H1 (cell line): ENCODE data around the gene GPER1. TPM values are rescaled to one million over a fixed set of nuclear protein-coding genes. Genes with fewer than 3 reads are reported as not detected.

Source experiments
- CTCF ChIA-PET: fragments of 300-600 bp; sonication (Branson Sonifier 250); formaldehyde crosslinking; loops from one replicate; lab custom pipeline; 2021; ENCODE audit not compliant: partially characterized antibody; lab: Charles Lee
- POLR2A ChIA-PET: fragments of 300-600 bp; sonication (Branson Sonifier 250); formaldehyde crosslinking; loops from one replicate; lab custom pipeline; 2021; ENCODE audit warnings: inconsistent platforms; ENCODE audit not compliant: partially characterized antibody; lab: Charles Lee
- DNase-seq, 2 experiments: peaks; one replicate each; pipeline versions ENCODE4 v3.0.0 to v3.0.0-alpha.2; 2010 to 2022; ENCODE audit warnings: low spot score in 2 of 2, low read depth in 1 of 2, mixed read lengths in 1 of 2
- FAIRE-seq: peaks from 2 replicates; lab custom pipeline; 2011; peaks lifted over from hg19 to GRCh38; lab: Jason Lieb, UNC
- H2AFZ ChIP-seq: 2 replicates; pipeline ENCODE4 v1.8.1; 2012; ENCODE audit warnings: low read length, inconsistent platforms
- H2AK5ac ChIP-seq: 2 replicates; pipeline ENCODE4 v1.6.1; 2013; ENCODE audit warnings: low read depth, low read length
- H2BK120ac ChIP-seq: replicated peaks from 2 replicates; pipeline ENCODE3; 2013; ENCODE audit warnings: low read depth, low read length, inconsistent platforms
- H2BK12ac ChIP-seq: 2 replicates; pipeline ENCODE4 v1.6.1; 2013; ENCODE audit warnings: low read depth, low read length
- H2BK15ac ChIP-seq: 2 replicates; pipeline ENCODE4 v1.6.1; 2013; ENCODE audit warnings: low read length
- H2BK20ac ChIP-seq: 2 replicates; pipeline ENCODE4 v1.6.1; 2013; ENCODE audit warnings: low read length
- H2BK5ac ChIP-seq: 2 replicates; pipeline ENCODE4 v1.6.1; 2013; ENCODE audit warnings: low read depth, low read length
- H3K14ac ChIP-seq: 2 replicates; pipeline ENCODE4 v1.6.1; 2013; ENCODE audit warnings: inconsistent platforms; ENCODE audit not compliant: insufficient read length
- H3K18ac ChIP-seq: 2 replicates; pipeline ENCODE4 v1.6.1; 2013; ENCODE audit warnings: low read length; ENCODE audit errors: extremely low read depth
- H3K23ac ChIP-seq: 2 replicates; pipeline ENCODE4 v1.6.1; 2013; ENCODE audit warnings: inconsistent platforms; ENCODE audit not compliant: insufficient read length
- H3K23me2 ChIP-seq: 2 replicates; pipeline ENCODE4 v1.6.1; 2013; ENCODE audit warnings: low read depth, low read length
- H3K27ac ChIP-seq: 2 replicates; pipeline ENCODE4 v1.6.1; 2011; ENCODE audit warnings: low read depth, low read length, inconsistent platforms
- H3K27me3 ChIP-seq, 4 experiments: replicated peaks in 1 of 4; 1 replicate in 1 of 4; 2 replicates in 3 of 4; pipeline versions ENCODE4 v1.6.1 to v1.8.1; 2011 to 2013; ENCODE audit warnings: low read length in 3 of 4, mild to moderate bottlenecking in 3 of 4, inconsistent platforms in 2 of 4, mixed read lengths in 2 of 4, moderate library complexity in 1 of 4; ENCODE audit not compliant: control insufficient read depth in 3 of 4, insufficient read depth in 3 of 4; ENCODE audit errors: extremely low read depth in 1 of 4
- H3K36me3 ChIP-seq, 4 experiments: 2 replicates each; pipeline versions ENCODE4 v1.6.1 to v1.8.1; 2011 to 2013; ENCODE audit warnings: mild to moderate bottlenecking in 4 of 4, low read length in 3 of 4, moderate library complexity in 2 of 4, control low read depth in 1 of 4, inconsistent platforms in 1 of 4; ENCODE audit not compliant: insufficient read depth in 4 of 4, control insufficient read depth in 2 of 4
- H3K4ac ChIP-seq: replicated peaks from 2 replicates; pipeline ENCODE3; 2013; ENCODE audit warnings: low read length, low read depth, mixed read lengths, inconsistent platforms; ENCODE audit not compliant: insufficient read length
- H3K4me1 ChIP-seq, 4 experiments: replicated peaks in 1 of 4; 1 replicate in 1 of 4; 2 replicates in 3 of 4; pipeline versions ENCODE4 v1.6.1 to v1.8.1; 2011 to 2013; ENCODE audit warnings: low read length in 3 of 4, inconsistent platforms in 2 of 4, mixed read lengths in 1 of 4; ENCODE audit not compliant: insufficient read depth in 4 of 4, control insufficient read depth in 3 of 4
- H3K4me2 ChIP-seq, 2 experiments: 2 replicates each; pipeline versions ENCODE4 v1.6.1 to v1.8.1; 2011 to 2013; ENCODE audit warnings: low read depth in 2 of 2, low read length in 2 of 2, control low read depth in 1 of 2, inconsistent platforms in 1 of 2, mild to moderate bottlenecking in 1 of 2; ENCODE audit not compliant: insufficient read depth in 1 of 2
- H3K4me3 ChIP-seq, 4 experiments: fragments of 200-600, 300-600 bp in 1 of 4; sonication (generic), shearing (Covaris generic), sonication (Bioruptor Twin) in 1 of 4; 2 replicates each; pipeline versions ENCODE4 v1.5.1 to v1.8.1; 2011 to 2016; ENCODE audit warnings: low read length in 4 of 4, low read depth in 3 of 4, control low read depth in 2 of 4, inconsistent platforms in 2 of 4, mild to moderate bottlenecking in 2 of 4, mixed read lengths in 1 of 4, moderate library complexity in 1 of 4; ENCODE audit not compliant: insufficient read depth in 2 of 4; ENCODE audit errors: extremely low read depth in 1 of 4
- H3K56ac ChIP-seq: replicated peaks from 2 replicates; pipeline ENCODE3; 2013; ENCODE audit warnings: low read depth, mild to moderate bottlenecking, mixed read lengths, low read length, inconsistent platforms; ENCODE audit not compliant: insufficient read length
- H3K79me1 ChIP-seq: 2 replicates; pipeline ENCODE4 v1.6.1; 2013; ENCODE audit warnings: low read depth, low read length, control low read depth
- H3K79me2 ChIP-seq, 2 experiments: 2 replicates each; pipeline versions ENCODE4 v1.6.1 to v1.8.1; 2012 to 2013; ENCODE audit warnings: low read length in 2 of 2, mild to moderate bottlenecking in 2 of 2, inconsistent platforms in 1 of 2; ENCODE audit not compliant: insufficient read depth in 2 of 2, control insufficient read depth in 1 of 2
- H3K9ac ChIP-seq, 4 experiments: replicated peaks in 1 of 4; 1 replicate in 1 of 4; 2 replicates in 3 of 4; pipeline versions ENCODE4 v1.6.1 to v1.8.1; 2011 to 2013; ENCODE audit warnings: low read depth in 3 of 4, low read length in 3 of 4, control low read depth in 2 of 4, mild to moderate bottlenecking in 2 of 4, moderate library complexity in 2 of 4, inconsistent platforms in 1 of 4; ENCODE audit errors: extremely low read depth in 1 of 4
- H3K9me3 ChIP-seq, 2 experiments: 2 replicates each; pipeline versions ENCODE4 v1.6.1 to v1.8.1; 2012 to 2013; ENCODE audit warnings: mild to moderate bottlenecking in 2 of 2, moderate library complexity in 2 of 2, control low read depth in 1 of 2, inconsistent platforms in 1 of 2, low read depth in 1 of 2, low read length in 1 of 2, mixed read lengths in 1 of 2; ENCODE audit not compliant: insufficient read depth in 2 of 2
- H4K20me1 ChIP-seq, 2 experiments: replicated peaks in 1 of 2; 2 replicates each; pipeline versions ENCODE3 to v1.8.1; 2011 to 2013; ENCODE audit warnings: inconsistent platforms in 2 of 2, low read length in 2 of 2, mild to moderate bottlenecking in 1 of 2; ENCODE audit not compliant: insufficient read depth in 2 of 2, control insufficient read depth in 1 of 2
- H4K5ac ChIP-seq: 2 replicates; pipeline ENCODE4 v1.6.1; 2013; ENCODE audit warnings: low read length, low read depth, mixed read lengths, inconsistent platforms; ENCODE audit not compliant: insufficient read length
- H4K8ac ChIP-seq: 2 replicates; pipeline ENCODE4 v1.8.0; 2013; ENCODE audit warnings: mild to moderate bottlenecking, moderate library complexity, low read length, inconsistent platforms; ENCODE audit not compliant: insufficient read depth; ENCODE audit errors: extremely low read depth
- H4K91ac ChIP-seq: replicated peaks from 2 replicates; pipeline ENCODE3; 2013; ENCODE audit warnings: low read length, mixed read lengths, inconsistent platforms; ENCODE audit not compliant: insufficient read length
- BACH1 ChIP-seq: IDR thresholded peaks from 2 replicates; pipeline ENCODE4 v1.6.1; 2012; ENCODE audit warnings: low read length, improper control_type of control experiment
- CBX5 ChIP-seq: fragments of 300-800, 300-1000 bp; sonication (generic); IDR thresholded peaks from 2 replicates; pipeline ENCODE4 v1.7.1; 2016; ENCODE audit warnings: antibody characterized with exemption, low read length, low read depth
- EGR1 ChIP-seq: IDR thresholded peaks from 2 replicates; pipeline ENCODE4 v1.6.1; 2011; ENCODE audit warnings: low read depth, low read length, borderline replicate concordance
- HDAC6 ChIP-seq: IDR thresholded peaks from one replicate; pipeline ENCODE4 v1.7.1; 2012; ENCODE audit warnings: low read depth, mild to moderate bottlenecking, inconsistent platforms, low read length, moderate library complexity
- JUN ChIP-seq: IDR thresholded peaks from 2 replicates; pipeline ENCODE4 v1.6.1; 2011; ENCODE audit warnings: low read depth, mild to moderate bottlenecking, improper control_type of control experiment, low read length
- KDM1A ChIP-seq: fragments of 200-600, 300-600 bp; sonication (generic); IDR thresholded peaks from 2 replicates; pipeline ENCODE4 v1.7.1; 2016; ENCODE audit warnings: mild to moderate bottlenecking, low read length, borderline replicate concordance
- SAP30 ChIP-seq: fragments of 300-600 bp; sonication (generic); IDR thresholded peaks from 2 replicates; pipeline ENCODE4 v1.7.1; 2012; ENCODE audit warnings: low read length, moderate library complexity, mild to moderate bottlenecking, inconsistent platforms; ENCODE audit not compliant: insufficient read depth, insufficient replicate concordance
- SP2 ChIP-seq: IDR thresholded peaks from 2 replicates; pipeline ENCODE4 v1.6.1; 2012; ENCODE audit warnings: mild to moderate bottlenecking, low read length, inconsistent platforms
- USF2 ChIP-seq: IDR thresholded peaks from 2 replicates; pipeline ENCODE4 v1.6.1; 2011; ENCODE audit warnings: low read length, improper control_type of control experiment
- WGBS, 2 experiments: shearing (Covaris generic) in 1 of 2; methylation state at CpG; one replicate each; pipeline versions ENCODE4 v1.1.6 to v1.1.7; 2013 to 2015; ENCODE audit warnings: low lambda C conversion rate in 2 of 2, mixed read lengths in 2 of 2, inconsistent platforms in 1 of 2, low coverage in 1 of 2, missing lambda C conversion rate in 1 of 2; ENCODE audit not compliant: insufficient replicate concordance in 2 of 2, insufficient coverage in 1 of 2, insufficient read length in 1 of 2; ENCODE audit errors: extremely low coverage in 1 of 2, missing lambda C conversion rate in 1 of 2; 5-methylcytosine and 5-hydroxymethylcytosine counted together
- polyA plus RNA-seq, 7 experiments: library from polyadenylated mRNA; depleted of rRNA in 3 of 7; stranded (reverse) in 5 of 7; unstranded in 2 of 7; fragments of >200 nt in 5 of 7; fragments of 200-250 nt in 2 of 7; gene quantifications; 1 replicate in 5 of 7; 2 replicates in 1 of 7; 4 replicates in 1 of 7; pipeline versions ENCODE4 v1.2.1 to v1.2.3, GENCODE V29; 2011 to 2013; ENCODE audit warnings: missing spikeins in 2 of 7, mixed read lengths in 2 of 7
- total RNA-seq: library from RNA; stranded (reverse); fragmentation: NEBNext Ultra II Directional; extraction: Animal tissue kit (Norgen Biotek cat#: 25700); gene quantifications from 2 replicates; pipeline ENCODE4 v1.2.1, GENCODE V29; 2021

GPER1 gene
- total and polyA plus RNA-seq, 2 of the 8 experiments (the other 6 are each of a cell fraction or from before 2014, with no cell fraction given), result 0.24 to 0.47 TPM

DNA sequence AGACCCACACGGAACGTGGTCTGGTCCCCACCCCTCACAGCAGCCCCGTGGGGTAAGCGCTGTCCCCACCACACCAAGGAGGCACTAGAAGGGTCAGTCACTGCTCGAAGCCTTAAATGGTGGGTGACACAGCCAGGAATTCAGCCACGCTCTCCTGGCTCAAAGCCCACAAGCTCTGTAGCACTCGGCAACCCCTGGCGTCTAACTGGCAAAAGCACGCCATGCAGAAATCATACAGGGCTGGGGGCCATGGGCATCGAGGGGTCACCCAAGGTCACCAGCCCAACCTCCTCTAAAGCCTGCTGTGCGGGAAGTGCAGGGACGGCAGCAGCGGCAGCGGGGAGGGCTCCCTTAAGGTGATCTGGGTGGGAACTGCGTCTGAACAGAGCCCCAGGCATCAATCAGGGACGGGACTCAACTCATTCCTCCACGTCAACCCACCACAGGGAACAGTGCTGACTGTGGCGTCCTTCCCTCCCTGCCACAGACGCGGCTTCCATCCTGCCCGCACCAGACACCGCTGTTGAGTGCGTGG lies 7.8 kb downstream of the GPER1 start:
- no peak overlapping the region for H3K4ac ChIP-seq
- H3K27me3 ChIP-seq, result no peaks in the 10 kb centered on the region
- H3K4me3 ChIP-seq, result no peak overlapping the region
- peaks cover 0 to 4% (median 0%) of the 10 kb centered on the region in 4 experiments; a peak in 3 of 8 replicates for H3K36me3 ChIP-seq
- H2BK12ac ChIP-seq, result no peak overlapping the region
- no peak overlapping the region for H3K23ac ChIP-seq
- H2AFZ ChIP-seq, result no peak overlapping the region
- no peak for TF ChIP-seq KDM1A
- TF ChIP-seq JUN, result no peak
- TF ChIP-seq HDAC6, result no peak
- no peak for TF ChIP-seq CBX5
- TF ChIP-seq BACH1, result no peak
- no peak for TF ChIP-seq USF2
- TF ChIP-seq EGR1, result no peak
- no peak for TF ChIP-seq SAP30
- no peak for TF ChIP-seq SP2
- TF ChIP-seq, all 59 proteins: peak for 0
- no peaks in the 10 kb centered on the region for H3K9me3 ChIP-seq
- no peak overlapping the region for H3K9ac ChIP-seq
- CTCF ChIA-PET, result interaction anchor here (0.9 to 5.6 kb wide), 6 partner anchors 8 to 103 kb away, joined by 3 to 21 read pairs (median 4); partner anchors contain the start of gene GPER1
- peak overlapping the region; percentile 56 for H2BK5ac ChIP-seq
- H2AK5ac ChIP-seq, result no peak overlapping the region
- H3K4me1 ChIP-seq, result no peaks in the 10 kb centered on the region; a peak in 1 of 7 replicates
- DNase-seq (no peak), FAIRE-seq (no peak)
- POLR2A ChIA-PET, result interaction anchor here (0.6 to 1.4 kb wide), 2 partner anchors 9 to 68 kb away, joined by 3 to 5 read pairs; no protein-coding TSS in a partner anchor
- no peak overlapping the region for H3K14ac ChIP-seq
- peaks cover 5 to 23% of the 10 kb centered on the region in 2 experiments for H4K20me1 ChIP-seq
- H3K79me1 ChIP-seq, result peaks cover 18% of the 10 kb centered on the region
- no peak overlapping the region for H2BK120ac ChIP-seq
- 88% methylated on average over 23 of the region's 23 CpGs; no CpG with 5 or more reads in 1 of the 2 experiments for WGBS, 2 experiments
- no peak overlapping the region for H3K18ac ChIP-seq
- no peak overlapping the region for H2BK20ac ChIP-seq
- no peak overlapping the region for H4K91ac ChIP-seq
- no peak overlapping the region for H3K56ac ChIP-seq
- no peaks in the 10 kb centered on the region for H3K23me2 ChIP-seq
- H4K5ac ChIP-seq, result no peak overlapping the region
- no peak overlapping the region for H4K8ac ChIP-seq
- H3K4me2 ChIP-seq, result no peak overlapping the region
- H3K27ac ChIP-seq, result no peak overlapping the region; the same call in 1 of the 2 replicates
- no peak overlapping the region for H2BK15ac ChIP-seq
- H3K79me2 ChIP-seq, result peaks cover 0 to 7% of the 10 kb centered on the region in 2 experiments; a peak in 1 of 4 replicates
